Hematopoietic multipotent progenitor cell treated with erythropoietin and hydrocortisone succinate and interleukin-3 and kit ligand, for 15 days (in vitro differentiated cells): Measurements from ENCODE around the gene LHX6.

ENCODE experiments used
- DNase-seq: peaks from one replicate; pipeline ENCODE4 v3.0.0-alpha.2; 2015; ENCODE audit warnings: low spot score

The LHX6 gene

GRCh38 chr9:122215663-122216062 lies 13.1 kb downstream of the LHX6 start:
- no peak for DNase-seq

GRCh38 chr9:122214507-122214906 lies 14.2 kb downstream of the LHX6 start:
- DNase-seq: no peak

GRCh38 chr9:122213589-122214413 lies 15.0 kb downstream of the LHX6 start:
- DNase-seq: peak; percentile 68

GRCh38 chr9:122213102-122213588 lies 15.6 kb downstream of the LHX6 start:
- no peak for DNase-seq

- no peak for DNase-seq
Measured at GRCh38 chr9:122212473-122213004, 16.2 kb downstream of the LHX6 start.

- DNase-seq: no peak
Measured at GRCh38 chr9:122209451-122209850, 19.3 kb downstream of the LHX6 start.

GRCh38 chr9:122207096-122207495 lies 21.7 kb downstream of the LHX6 start:
- DNase-seq: no peak

- no peak for DNase-seq
Measured at GRCh38 chr9:122206118-122207046, 22.4 kb downstream of the LHX6 start.

- no peak for DNase-seq
Measured at GRCh38 chr9:122205176-122205575, 23.6 kb downstream of the LHX6 start.

GRCh38 chr9:122204491-122204890 lies 24.3 kb downstream of the LHX6 start:
- DNase-seq: no peak

- DNase-seq: no peak
Measured at GRCh38 chr9:122204055-122204454, 24.7 kb downstream of the LHX6 start.

GRCh38 chr9:122202111-122202510 lies 26.6 kb downstream of the LHX6 start:
- no peak for DNase-seq

- DNase-seq: no peak
Measured at GRCh38 chr9:122201641-122202040, 27.1 kb downstream of the LHX6 start.

GRCh38 chr9:122200960-122201595 lies 27.7 kb downstream of the LHX6 start:
- no peak for DNase-seq

- no peak for DNase-seq
Measured at GRCh38 chr9:122197882-122198281, 30.9 kb downstream of the LHX6 start.

GRCh38 chr9:122197426-122197825 lies 31.3 kb downstream of the LHX6 start:
- no peak for DNase-seq

GRCh38 chr9:122195875-122196274 lies 32.9 kb downstream of the LHX6 start:
- DNase-seq: no peak

GRCh38 chr9:122193651-122194050 lies 35.1 kb downstream of the LHX6 start:
- no peak for DNase-seq

- no peak for DNase-seq
Measured at GRCh38 chr9:122192914-122193525, 35.7 kb downstream of the LHX6 start.

- DNase-seq: peak; percentile 32
Measured at GRCh38 chr9:122192261-122192875, 36.4 kb downstream of the LHX6 start.

- no peak for DNase-seq
Measured at GRCh38 chr9:122191584-122191983, 37.2 kb downstream of the LHX6 start.
